Stimulated activated CD8-positive, alpha-beta memory T cell treated with anti-CD3 and anti-CD28 coated beads, Interleukin-12 subunit alpha, Interleukin-12 subunit beta, amount 100 ng/mL, for 1 hour (primary cell): ENCODE measurements around the gene ROPN1B.

Experiments used
- DNase-seq: peaks from one replicate; pipeline ENCODE4 v3.0.0-alpha.2; 2020; ENCODE audit warnings: low read depth

Gene ROPN1B

DNA sequence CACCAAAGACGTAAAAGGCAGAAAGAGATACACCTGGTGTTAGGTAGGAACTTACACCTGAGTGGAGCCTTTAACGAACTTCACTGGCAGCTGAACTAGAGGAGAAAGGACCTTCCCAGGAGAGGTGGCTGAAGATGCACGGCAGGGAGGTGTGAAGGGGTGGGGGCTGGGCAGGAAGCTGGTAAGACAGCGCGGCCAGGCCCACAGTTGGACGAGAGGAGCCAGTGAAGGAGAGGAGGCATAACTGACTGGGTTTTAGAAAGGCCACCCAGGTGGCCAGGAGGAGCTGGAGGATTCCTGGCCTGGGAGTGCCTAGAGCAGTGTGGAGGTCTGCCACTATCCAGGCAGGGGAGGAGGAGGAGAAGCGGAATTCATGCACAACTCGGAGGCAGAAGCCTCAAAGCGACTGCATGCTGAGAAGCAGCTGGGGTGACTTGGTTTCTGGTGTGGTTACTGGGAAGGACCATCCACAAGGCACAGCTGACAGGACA, 63.0 kb downstream of the ROPN1B start:
- no peak for DNase-seq
